ENCODE results near the gene TTC39B.
A peak's percentile ranks its signal among the peaks of the same experiment; 100 is the strongest.

Gene TTC39B

GRCh38 chr9:15220658-15221318 is 86.2 kb downstream of the TTC39B start:
- DNase-seq = no peak

GRCh38 chr9:15219546-15219945 is 87.5 kb downstream of the TTC39B start:
- DNase-seq = no peak

- no peak for DNase-seq
Observed at GRCh38 chr9:15218994-15219393, 88.0 kb downstream of the TTC39B start.

GRCh38 chr9:15213249-15213648 is 93.8 kb downstream of the TTC39B start:
- DNase-seq = no peak

GRCh38 chr9:15211815-15212495 is 95.1 kb downstream of the TTC39B start:
- no peak for DNase-seq

GRCh38 chr9:15211160-15211814 is 95.7 kb downstream of the TTC39B start:
- peak; percentile 73 for DNase-seq

GRCh38 chr9:15206903-15207696 is 99.9 kb downstream of the TTC39B start:
- DNase-seq = no peak

- no peak for DNase-seq
Observed at GRCh38 chr9:15205632-15206420, 101.2 kb downstream of the TTC39B start.

GRCh38 chr9:15203581-15203980 is 103.4 kb downstream of the TTC39B start:
- DNase-seq = no peak

GRCh38 chr9:15200111-15200510 is 106.9 kb downstream of the TTC39B start:
- DNase-seq = no peak

- DNase-seq = no peak
Observed at GRCh38 chr9:15192856-15193255, 114.2 kb downstream of the TTC39B start.

GRCh38 chr9:15191378-15191777 is 115.6 kb downstream of the TTC39B start:
- DNase-seq = no peak

GRCh38 chr9:15189481-15189880 is 117.5 kb downstream of the TTC39B start:
- no peak for DNase-seq

GRCh38 chr9:15187589-15187988 is 119.4 kb downstream of the TTC39B start:
- DNase-seq = no peak

- no peak for DNase-seq
Observed at GRCh38 chr9:15182730-15183129, 124.3 kb downstream of the TTC39B start.

GRCh38 chr9:15182101-15182551 is 124.9 kb downstream of the TTC39B start:
- DNase-seq = no peak

GRCh38 chr9:15180124-15180523 is 126.9 kb downstream of the TTC39B start:
- no peak for DNase-seq

GRCh38 chr9:15178631-15179030 is 128.4 kb downstream of the TTC39B start:
- DNase-seq = no peak

- DNase-seq = no peak
Observed at GRCh38 chr9:15176836-15177235, 130.2 kb downstream of the TTC39B start.

GRCh38 chr9:15163931-15164330 is 143.1 kb downstream of the TTC39B start:
- no peak for DNase-seq

GRCh38 chr9:15161753-15162152 is 145.3 kb downstream of the TTC39B start:
- no peak for DNase-seq

GRCh38 chr9:15160673-15161072 is 146.3 kb downstream of the TTC39B start:
- no peak for DNase-seq
